SK-N-MC (cell line): ENCODE data around the gene PHF20.

Experiments
- EZH2 ChIP-seq: fragments of 200-600 bp; sonication (generic); IDR thresholded peaks from one replicate; pipeline ENCODE4 v1.6.1; 2017; ENCODE audit warnings: antibody characterized with exemption
- POLR2AphosphoS5 ChIP-seq: IDR thresholded peaks from 2 replicates; pipeline ENCODE4 v1.6.1; 2012; ENCODE audit warnings: mild to moderate bottlenecking, low read depth, low read length, borderline replicate concordance

- TF ChIP-seq POLR2AphosphoS5 = no peak
- TF ChIP-seq EZH2 = no peak
These were observed 214.0 kb downstream of the PHF20 start for GRCh38 chr20:35985806-35986205.
